ENCODE data around the gene IKZF1.

The IKZF1 gene

DNA sequence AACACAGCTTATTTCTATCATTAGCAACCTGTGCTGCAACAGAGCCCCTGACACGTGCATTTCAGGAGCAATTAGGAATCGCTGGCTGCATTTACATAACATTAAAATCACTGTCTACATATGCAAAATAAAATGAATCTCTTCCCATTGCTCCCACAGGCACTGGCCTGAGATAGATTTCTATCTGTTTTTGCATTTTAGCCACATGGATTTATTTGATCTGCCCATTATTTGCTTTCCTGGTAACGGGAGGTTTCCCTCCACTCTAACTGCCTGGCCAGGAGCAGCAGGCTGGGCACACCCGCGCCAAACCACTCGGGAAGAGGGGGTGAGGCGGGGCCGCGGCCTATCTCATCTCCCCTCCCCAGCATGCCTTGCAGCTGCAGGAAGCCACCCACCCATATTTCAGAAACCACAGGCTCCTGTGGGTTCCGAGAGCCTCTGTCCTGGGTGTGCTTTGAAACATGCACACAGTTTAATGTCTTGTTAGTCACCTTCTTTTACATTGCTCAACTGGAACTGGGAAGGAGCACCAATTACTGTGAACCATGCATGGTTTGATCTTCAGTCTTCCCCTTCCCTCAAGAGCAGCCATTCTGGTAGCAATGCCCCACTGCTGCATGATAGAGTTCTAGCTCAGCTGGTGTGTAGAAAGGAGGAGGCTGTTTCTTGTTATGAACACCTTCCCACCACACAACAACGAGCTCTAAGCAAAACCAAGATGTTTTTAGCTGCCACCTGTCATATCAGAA is 37.7 kb upstream of the IKZF1 start:
- TF ChIP-seq, protein P1, sequence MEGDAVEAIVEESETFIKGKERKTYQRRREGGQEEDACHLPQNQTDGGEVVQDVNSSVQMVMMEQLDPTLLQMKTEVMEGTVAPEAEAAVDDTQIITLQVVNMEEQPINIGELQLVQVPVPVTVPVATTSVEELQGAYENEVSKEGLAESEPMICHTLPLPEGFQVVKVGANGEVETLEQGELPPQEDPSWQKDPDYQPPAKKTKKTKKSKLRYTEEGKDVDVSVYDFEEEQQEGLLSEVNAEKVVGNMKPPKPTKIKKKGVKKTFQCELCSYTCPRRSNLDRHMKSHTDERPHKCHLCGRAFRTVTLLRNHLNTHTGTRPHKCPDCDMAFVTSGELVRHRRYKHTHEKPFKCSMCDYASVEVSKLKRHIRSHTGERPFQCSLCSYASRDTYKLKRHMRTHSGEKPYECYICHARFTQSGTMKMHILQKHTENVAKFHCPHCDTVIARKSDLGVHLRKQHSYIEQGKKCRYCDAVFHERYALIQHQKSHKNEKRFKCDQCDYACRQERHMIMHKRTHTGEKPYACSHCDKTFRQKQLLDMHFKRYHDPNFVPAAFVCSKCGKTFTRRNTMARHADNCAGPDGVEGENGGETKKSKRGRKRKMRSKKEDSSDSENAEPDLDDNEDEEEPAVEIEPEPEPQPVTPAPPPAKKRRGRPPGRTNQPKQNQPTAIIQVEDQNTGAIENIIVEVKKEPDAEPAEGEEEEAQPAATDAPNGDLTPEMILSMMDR (IDR thresholded peaks at IDR 0.05; ENCODE audit: insufficient read depth, low read depth, low read length, missing control alignments), result no peak
- peak overlapping the region; percentile 1; the same call in 1 of the 2 replicates for H3K4me3 ChIP-seq (ENCODE audit: low read depth, low read length)
- peak; percentile 83 for DNase-seq (ENCODE audit: low read depth)

DNA sequence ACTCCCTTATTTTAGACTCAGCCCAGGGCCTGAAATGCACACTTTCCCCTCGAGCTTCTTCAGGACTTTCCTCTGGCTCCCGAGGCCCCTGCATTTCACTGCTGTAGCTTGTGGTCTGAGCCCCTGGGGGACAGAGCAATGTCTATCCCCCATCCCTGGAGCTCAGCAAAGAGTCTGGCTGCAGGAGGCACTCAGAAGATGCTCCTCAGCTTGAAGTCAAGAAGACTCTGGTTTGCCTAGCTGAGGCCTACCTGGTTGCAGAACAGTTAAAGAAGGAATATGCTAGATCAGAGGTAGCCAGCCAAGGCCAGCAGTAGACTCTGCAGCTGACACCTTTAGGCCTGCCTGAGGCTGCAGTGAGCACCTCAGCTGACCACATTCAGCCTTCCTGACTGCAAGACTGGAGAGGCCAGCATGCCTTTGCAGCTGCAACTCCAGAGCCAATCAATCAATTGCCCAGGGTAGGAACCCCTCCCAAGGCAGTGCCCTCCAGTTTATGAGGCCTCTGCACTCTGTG is 36.9 kb upstream of the IKZF1 start:
- H3K4me3 ChIP-seq (ENCODE audit: low read depth, low read length), result 0 out of 2 replicates have a peak overlapping the region, but pooled peaks have one; percentile 1
- peak; percentile 37 for DNase-seq (ENCODE audit: low read depth)
- TF ChIP-seq, protein P1 (IDR thresholded peaks at IDR 0.05; ENCODE audit: insufficient read depth, low read depth, low read length, missing control alignments), result no peak

DNA sequence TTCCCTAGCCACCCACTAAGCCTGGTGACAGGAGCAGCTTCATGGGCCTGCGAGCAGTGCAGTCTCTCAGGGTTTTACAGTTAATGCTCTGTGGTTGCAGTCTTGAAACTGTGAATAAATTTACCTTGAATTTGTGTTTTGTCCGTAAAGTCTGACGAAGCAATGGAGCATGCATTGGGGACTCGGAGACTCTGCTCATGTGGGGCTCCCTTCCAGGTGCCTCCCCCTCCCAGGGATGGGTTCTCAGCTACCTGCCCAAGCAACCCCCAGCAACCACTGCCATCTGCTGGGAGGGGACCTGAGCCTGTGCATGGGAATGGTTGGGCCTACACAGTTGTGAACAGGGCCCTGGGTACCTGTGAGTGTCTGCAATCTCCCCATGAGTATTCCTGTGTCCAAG is 36.3 kb upstream of the IKZF1 start:
- DNase-seq (ENCODE audit: low read depth), result peak; percentile 63
- TF ChIP-seq, protein P1 (IDR thresholded peaks at IDR 0.05; ENCODE audit: insufficient read depth, low read depth, low read length, missing control alignments), result no peak
- H3K4me3 ChIP-seq (ENCODE audit: low read depth, low read length), result no peak overlapping the region

DNA sequence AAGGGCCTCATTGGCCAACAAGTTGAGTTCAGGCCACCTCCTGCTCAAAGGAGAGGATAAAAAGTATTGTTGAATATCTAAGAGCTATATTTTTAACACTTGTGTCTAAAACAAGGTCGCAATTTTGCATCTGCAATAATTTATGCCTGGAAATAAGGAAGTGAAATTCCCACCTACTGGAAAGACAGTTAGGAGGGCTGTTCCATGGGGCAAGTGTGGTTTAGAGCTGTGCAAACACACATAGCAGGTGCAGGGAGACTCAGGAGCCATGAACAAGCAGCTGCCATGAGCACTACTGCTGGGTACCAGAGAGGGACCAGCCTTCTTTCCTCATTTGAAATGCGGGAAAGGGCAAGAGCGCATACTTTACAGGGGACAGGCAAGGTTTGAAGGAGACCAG is 35.5 kb upstream of the IKZF1 start:
- no peak overlapping the region for H3K4me3 ChIP-seq (ENCODE audit: low read depth, low read length)
- DNase-seq (ENCODE audit: low read depth), result no peak
- TF ChIP-seq, protein P1 (IDR thresholded peaks at IDR 0.05; ENCODE audit: insufficient read depth, low read depth, low read length, missing control alignments), result no peak

DNA sequence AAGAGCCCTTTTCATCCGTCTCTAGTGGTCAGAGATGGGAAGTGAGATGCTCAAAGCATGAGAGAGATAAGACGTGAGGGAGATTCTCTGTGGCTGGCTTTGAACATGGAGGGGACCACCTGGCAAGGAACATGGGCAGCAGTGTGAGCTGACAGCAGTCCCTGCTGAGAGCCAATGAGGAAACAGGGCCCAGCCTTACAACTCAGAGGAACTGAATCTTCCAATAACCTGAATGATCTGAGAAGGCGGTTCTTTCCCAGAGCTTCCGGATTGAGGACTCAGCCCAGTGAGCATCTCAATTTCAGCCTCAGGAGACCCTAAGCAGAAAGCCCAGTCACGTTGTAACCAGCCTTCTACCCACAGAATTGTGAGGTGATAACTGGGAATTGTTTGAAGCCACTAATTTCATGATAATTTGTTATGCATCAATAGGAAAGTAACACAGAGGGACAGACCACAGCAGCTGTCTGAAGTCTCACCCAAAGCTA is 33.9 kb upstream of the IKZF1 start:
- TF ChIP-seq, protein P1 (IDR thresholded peaks at IDR 0.05; ENCODE audit: insufficient read depth, low read depth, low read length, missing control alignments), result no peak
- no peak overlapping the region for H3K4me3 ChIP-seq (ENCODE audit: low read depth, low read length)
- DNase-seq (ENCODE audit: low read depth), result peak; percentile 80

DNA sequence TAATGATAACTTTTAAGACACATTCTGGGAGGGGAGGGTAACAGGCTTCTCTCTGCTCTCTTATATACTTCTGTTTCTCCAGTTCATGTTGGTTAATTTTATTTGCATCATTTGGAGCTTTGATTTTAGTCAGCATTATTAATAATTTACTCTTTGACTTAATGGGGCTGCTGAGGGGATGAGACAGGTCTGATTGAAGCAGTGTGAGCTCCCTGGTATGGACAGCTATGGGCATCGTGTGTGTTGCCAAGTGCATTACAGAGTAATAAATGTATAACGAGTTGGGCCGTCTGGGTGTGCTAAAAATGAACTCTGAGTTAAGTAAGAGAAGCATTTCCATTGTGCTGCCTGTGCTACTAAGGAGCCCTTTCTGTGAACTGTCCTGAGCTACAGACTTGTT is 31.7 kb upstream of the IKZF1 start:
- TF ChIP-seq, protein P1 (IDR thresholded peaks at IDR 0.05; ENCODE audit: insufficient read depth, low read depth, low read length, missing control alignments), result no peak
- H3K4me3 ChIP-seq (ENCODE audit: low read depth, low read length), result no peak overlapping the region
- no peak for DNase-seq (ENCODE audit: low read depth)

All from GM12865 (cell line).